Measurements from ENCODE around the gene RNF187.

The RNF187 gene

GRCh38 chr1:228487336-228488124 lies at the start of gene RNF187:
TSS of gene RNF187 (plus strand) at chr1:228487382.
- peak in 2 of 3 donors; percentile 78 to 83 for DNase-seq (ENCODE audit: low read depth in 2 of 3, low spot score in 1 of 3)

DNA sequence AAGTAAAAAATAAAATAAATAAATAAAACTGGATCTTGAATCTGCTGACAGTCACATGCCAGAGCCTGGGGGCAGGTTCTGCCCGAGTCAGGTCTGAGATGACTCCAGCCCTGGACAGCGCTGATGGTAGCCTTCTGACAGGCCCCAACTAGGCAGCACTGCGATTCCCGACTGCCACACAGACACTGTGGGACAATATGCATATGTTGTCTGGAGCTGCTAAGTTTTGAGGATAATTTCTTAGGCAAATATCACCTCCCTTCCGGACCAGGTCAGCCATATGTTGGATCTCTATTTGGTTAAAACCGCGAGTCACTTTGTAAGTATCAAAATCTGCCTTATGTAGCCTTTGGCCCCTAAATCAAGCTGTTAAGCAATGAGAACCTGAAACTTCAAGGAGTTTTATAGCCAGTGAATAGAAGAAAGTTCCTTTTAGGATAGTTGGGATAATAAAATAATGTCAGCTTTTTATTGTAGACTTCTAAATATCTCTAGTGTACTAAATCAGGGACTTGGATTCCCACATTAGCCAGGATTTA lies 49.7 kb upstream of the RNF187 start:
- DNase-seq (ENCODE audit: low read depth in 2 of 3, low spot score in 1 of 3), result no peak

- DNase-seq (ENCODE audit: low read depth in 2 of 3, low spot score in 1 of 3), result no peak
Observed at GRCh38 chr1:228438266-228438665, 48.9 kb upstream of the RNF187 start.

DNA sequence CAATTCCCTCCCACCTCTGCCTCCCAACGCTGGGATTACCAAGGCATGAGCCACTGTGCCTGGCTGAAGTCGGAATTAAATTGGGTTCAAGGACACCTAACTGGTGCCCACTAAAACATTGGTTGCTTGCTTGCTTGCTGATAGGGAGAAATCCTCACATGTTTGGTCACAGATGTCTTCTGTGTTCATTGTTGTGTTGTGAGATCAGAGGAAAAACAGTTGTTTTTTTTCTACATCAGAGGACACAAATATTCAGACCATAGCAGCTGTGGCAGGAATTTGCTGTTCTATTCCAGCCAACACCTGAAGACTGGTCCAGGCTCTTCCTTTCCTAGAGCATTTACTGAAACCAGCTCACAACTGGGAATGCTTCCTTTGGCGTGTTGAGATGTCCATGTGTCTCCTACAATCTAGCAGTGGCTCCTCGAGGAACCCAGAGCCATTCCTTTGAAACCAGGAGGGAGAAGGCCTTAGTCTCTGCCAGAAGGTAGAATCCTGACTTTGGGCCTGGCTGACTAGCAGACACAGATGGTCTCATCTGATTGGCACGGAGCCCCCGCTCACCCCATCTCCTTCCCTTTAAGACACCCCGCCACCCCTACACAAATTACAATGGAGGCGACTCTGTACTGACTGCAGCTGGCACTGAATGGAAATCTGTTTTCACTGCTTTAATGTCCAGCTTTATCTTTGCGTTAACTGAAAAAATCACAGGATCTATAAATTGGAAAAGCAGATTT lies 46.3 kb upstream of the RNF187 start:
- no peak for DNase-seq (ENCODE audit: low read depth in 2 of 3, low spot score in 1 of 3)

DNA sequence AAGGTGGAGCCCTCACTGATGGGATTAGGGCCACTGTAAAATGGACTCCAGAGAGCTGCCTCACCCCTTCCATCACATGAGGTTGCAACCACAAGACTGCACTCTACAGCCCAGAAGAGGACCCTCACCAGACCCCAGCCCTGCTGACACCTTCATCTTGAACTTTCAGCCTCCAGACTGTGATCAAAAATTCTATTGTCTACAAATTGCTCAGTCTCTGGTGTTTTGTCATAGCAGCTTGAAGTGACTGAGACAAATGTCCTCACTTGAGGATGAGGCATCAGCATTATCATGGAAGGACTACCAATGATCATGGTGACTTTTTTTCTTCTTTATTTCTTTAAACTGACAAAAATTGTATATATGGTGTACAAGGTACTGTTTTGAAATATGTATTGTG lies 43.8 kb upstream of the RNF187 start:
- no peak for DNase-seq (ENCODE audit: low read depth in 2 of 3, low spot score in 1 of 3)

- DNase-seq (ENCODE audit: low read depth in 2 of 3, low spot score in 1 of 3), result no peak
Observed at GRCh38 chr1:228445490-228445842, 41.7 kb upstream of the RNF187 start.

DNA sequence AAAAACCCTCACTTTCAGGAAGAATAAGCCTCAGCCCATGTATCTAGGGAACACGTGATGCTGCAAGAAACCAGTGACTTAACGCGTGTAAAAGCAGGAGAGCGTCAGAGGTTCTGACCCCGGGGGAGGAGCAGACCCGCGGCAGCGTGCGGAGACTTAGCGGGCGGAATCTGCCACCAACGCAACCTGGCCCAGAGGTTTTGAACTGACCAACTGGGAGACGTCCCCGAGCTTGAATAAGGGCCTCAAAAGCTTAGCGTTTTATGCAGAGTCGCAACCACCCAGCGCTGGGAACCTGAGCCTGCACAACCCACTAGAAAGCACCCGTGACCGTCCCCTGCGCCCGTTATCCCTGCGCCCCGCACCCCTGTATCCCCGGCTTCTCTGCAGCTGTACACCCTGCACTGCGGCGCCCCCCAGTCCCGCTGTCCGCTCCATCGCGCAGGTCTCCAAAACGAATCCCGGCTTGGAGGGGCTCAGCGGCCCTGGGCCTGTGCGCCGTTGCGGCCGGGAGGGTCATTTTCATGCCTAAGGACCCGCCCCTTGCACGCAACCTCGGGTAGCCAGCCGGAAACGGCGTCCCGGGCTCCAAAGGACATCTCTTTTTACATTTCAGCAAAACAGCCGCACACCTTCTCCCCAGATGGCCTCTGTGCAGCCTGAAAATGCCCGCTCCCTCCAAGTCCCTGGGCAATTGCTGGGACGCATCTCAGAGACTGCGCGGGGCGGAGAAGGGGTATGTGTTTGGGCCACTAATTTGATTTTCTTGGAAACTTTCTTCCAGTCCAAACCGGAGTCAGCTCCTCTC lies 41.1 kb upstream of the RNF187 start:
- peak in 1 of 3 donors; percentile 41 for DNase-seq (ENCODE audit: low read depth in 2 of 3, low spot score in 1 of 3)

GRCh38 chr1:228446852-228447251 lies 40.3 kb upstream of the RNF187 start:
- DNase-seq (ENCODE audit: low read depth in 2 of 3, low spot score in 1 of 3), result no peak

DNA sequence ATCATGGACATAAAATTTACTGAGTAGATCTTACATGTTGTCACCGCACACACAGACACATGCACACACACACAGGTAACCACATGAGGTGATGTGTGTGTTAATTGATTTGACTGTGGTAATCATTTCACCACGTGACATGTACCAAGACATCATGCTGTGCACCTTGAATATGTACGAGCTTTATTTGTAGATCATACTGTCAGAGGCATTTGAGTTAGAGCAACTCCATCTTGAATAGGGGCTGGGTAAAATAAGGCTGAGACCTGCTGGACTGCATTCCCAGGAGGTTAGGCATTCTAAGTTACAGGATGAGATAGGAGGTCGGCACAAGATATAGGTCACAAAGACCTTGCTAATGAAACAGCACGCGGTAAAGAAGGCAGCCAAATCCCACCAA lies 38.8 kb upstream of the RNF187 start:
- DNase-seq (ENCODE audit: low read depth in 2 of 3, low spot score in 1 of 3), result no peak

- DNase-seq (ENCODE audit: low read depth in 2 of 3, low spot score in 1 of 3), result no peak
Observed at GRCh38 chr1:228450200-228450599, 37.0 kb upstream of the RNF187 start.

DNA sequence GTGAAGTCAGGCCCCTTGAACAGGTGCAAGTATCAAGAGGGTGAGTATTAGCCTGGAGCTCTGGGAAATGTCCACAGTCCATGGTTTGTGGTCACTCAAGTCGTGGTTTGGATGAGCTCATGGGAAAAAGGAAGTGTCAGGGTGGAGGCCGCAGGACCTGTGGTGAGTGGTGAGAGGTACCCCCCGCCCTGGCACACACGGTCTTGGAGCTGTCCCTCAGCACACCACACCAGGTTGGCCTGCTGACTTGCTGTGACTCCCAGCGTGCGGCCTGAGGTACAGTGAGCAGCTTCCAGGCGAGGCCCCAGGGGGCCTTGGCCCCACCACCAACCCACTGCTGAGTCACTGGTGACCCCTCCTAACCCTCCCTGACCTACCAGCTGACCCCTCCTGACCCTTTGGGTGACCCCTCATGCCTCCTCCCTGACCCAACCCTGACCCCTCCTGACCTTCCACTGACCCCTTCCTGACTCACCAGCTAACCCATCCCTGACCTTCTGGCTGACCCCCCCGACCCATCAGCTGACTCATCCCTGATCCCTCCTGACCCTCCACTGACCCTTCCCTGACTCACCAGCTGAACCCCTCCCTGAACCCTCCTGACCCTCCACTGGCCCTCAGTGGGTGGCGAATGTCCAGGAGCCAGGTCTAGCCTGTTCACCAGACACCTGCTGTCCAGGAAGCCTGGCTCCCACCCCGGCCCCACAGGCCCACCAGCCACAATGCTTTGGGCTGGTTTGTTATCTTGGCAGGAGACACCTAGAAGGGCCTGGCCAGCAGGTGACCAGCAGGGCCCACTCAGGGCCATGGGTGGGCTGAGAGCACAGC lies 34.8 kb upstream of the RNF187 start:
- DNase-seq (ENCODE audit: low read depth in 2 of 3, low spot score in 1 of 3), result no peak

GRCh38 chr1:228453022-228453560 lies 34.1 kb upstream of the RNF187 start:
- no peak for DNase-seq (ENCODE audit: low read depth in 2 of 3, low spot score in 1 of 3)

- DNase-seq (ENCODE audit: low read depth in 2 of 3, low spot score in 1 of 3), result no peak
Observed at GRCh38 chr1:228453614-228454013, 33.6 kb upstream of the RNF187 start.

DNA sequence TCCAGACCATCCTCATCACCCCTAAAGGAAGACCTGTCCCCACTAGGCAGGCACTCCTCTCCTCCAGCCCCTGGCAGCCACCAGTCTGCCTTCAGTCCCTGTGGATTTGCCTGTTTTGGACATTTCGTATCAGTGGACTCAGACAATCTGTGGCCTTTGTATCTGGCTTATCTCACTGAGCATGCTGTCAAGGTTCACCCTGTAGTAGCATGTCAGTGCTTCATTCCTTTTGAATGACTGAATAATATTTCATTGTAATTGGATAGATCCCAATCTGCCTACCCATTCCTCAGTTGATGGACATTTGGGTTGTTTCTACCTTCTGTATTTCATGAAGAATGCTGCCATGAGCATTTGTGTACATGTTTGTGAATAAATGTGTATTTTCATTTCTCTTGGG lies 32.9 kb upstream of the RNF187 start:
- DNase-seq (ENCODE audit: low read depth in 2 of 3, low spot score in 1 of 3), result no peak

GRCh38 chr1:228455715-228456114 lies 31.5 kb upstream of the RNF187 start:
- DNase-seq (ENCODE audit: low read depth in 2 of 3, low spot score in 1 of 3), result no peak

GRCh38 chr1:228456252-228457016 lies 30.7 kb upstream of the RNF187 start:
- DNase-seq (ENCODE audit: low read depth in 2 of 3, low spot score in 1 of 3), result no peak

DNA sequence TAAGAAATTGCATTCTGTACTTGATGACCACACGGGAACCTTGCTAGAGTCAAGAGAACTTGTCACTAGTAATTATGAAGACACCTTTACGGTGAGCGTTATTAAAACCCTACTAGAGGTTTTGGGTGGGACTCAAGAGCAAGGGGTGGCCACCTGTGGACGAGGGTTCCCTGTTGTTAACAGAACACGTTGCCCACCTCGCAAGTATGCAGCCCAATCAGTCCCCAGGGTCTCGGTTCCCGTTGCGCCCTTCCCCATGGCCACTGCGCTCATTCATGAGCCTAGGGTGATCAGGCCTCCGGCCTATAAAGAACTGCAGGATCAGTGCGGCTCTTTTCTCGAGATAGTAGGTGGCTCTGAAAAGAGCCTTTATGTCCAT lies 30.2 kb upstream of the RNF187 start:
- no peak for DNase-seq (ENCODE audit: low read depth in 2 of 3, low spot score in 1 of 3)

DNA sequence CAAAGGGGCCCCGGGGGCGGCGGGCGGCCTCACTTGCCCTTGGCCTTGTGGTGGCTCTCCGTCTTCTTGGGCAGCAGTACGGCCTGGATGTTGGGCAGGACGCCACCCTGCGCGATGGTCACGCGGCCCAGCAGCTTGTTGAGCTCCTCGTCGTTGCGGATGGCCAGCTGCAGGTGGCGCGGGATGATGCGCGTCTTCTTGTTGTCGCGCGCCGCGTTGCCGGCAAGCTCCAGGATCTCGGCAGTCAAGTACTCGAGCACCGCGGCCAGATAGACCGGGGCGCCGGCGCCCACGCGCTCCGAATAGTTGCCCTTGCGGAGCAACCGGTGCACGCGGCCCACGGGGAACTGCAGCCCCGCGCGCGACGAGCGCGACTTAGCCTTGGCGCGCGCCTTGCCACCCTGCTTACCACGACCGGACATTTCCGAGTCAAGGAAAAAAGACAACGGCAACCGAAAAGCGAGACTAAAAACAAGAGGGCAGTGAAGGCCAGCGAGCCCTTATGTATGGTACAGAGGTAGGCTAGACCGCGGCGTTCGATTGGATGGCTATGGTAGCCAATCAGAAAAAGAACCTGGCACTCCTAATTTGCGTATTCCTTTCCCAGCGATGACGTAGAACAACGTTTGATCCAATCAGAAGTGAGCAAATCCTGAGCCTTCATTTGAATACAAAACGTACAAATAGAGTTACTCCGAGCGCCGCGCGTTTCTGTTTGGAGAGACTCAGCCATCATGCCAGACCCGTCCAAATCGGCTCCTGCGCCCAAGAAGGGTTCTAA lies 29.6 kb upstream of the RNF187 start:
- DNase-seq (ENCODE audit: low read depth in 2 of 3, low spot score in 1 of 3), result peak; percentile 79 to 86 (median 80)

Data from stimulated activated CD4-positive, alpha-beta T cell treated with anti-CD3 and anti-CD28 coated beads, Interleukin-12 subunit alpha, Interleukin-12 subunit beta, amount 100 ng/mL, for 48 hours (primary cell).